Progenitor cell of endocrine pancreas (in vitro differentiated cells): ENCODE data around the gene TTLL3. TPM values are rescaled to one million over a fixed set of nuclear protein-coding genes. Genes with fewer than 3 reads are reported as not detected.

Experiments used
- DNase-seq: peaks from one replicate; pipeline ENCODE4 v3.0.0; 2021; ENCODE audit warnings: low spot score; ENCODE audit not compliant: unreplicated experiment
- H3K27ac Mint-ChIP-seq: 2 replicates; pipeline ENCODE4 v1.8.0; 2021; ENCODE audit warnings: mild to moderate bottlenecking, moderate library complexity, mixed read lengths
- H3K27me3 Mint-ChIP-seq: 2 replicates; pipeline ENCODE4 v1.8.0; 2021; ENCODE audit warnings: mixed read lengths
- H3K36me3 Mint-ChIP-seq: 2 replicates; pipeline ENCODE4 v1.8.0; 2022; ENCODE audit warnings: mixed read lengths; ENCODE audit not compliant: insufficient read depth
- H3K4me1 Mint-ChIP-seq: 2 replicates; pipeline ENCODE4 v1.8.0; 2021; ENCODE audit warnings: low read depth, mixed read lengths
- H3K4me3 Mint-ChIP-seq: 2 replicates; pipeline ENCODE4 v1.8.0; 2021; ENCODE audit warnings: low read depth, mild to moderate bottlenecking, moderate library complexity, mixed read lengths
- H3K9me3 Mint-ChIP-seq: 2 replicates; pipeline ENCODE4 v1.8.0; 2021; ENCODE audit warnings: low read depth, mixed read lengths
- total RNA-seq: library from RNA; stranded (reverse); gene quantifications from 2 replicates; pipeline ENCODE4 v1.2.1, GENCODE V29; 2021
- TF ChIP-seq, protein P1 (sequence below): fragments of 200-600 bp; sonication (generic); IDR thresholded peaks from one replicate; pipeline ENCODE4 v1.5.0; 2021; ENCODE audit warnings: antibody characterized with exemption, mild to moderate bottlenecking; ENCODE audit not compliant: unreplicated experiment

The TTLL3 gene
- total RNA-seq, 1 donor from 2014 or later: 51.6 TPM

DNA sequence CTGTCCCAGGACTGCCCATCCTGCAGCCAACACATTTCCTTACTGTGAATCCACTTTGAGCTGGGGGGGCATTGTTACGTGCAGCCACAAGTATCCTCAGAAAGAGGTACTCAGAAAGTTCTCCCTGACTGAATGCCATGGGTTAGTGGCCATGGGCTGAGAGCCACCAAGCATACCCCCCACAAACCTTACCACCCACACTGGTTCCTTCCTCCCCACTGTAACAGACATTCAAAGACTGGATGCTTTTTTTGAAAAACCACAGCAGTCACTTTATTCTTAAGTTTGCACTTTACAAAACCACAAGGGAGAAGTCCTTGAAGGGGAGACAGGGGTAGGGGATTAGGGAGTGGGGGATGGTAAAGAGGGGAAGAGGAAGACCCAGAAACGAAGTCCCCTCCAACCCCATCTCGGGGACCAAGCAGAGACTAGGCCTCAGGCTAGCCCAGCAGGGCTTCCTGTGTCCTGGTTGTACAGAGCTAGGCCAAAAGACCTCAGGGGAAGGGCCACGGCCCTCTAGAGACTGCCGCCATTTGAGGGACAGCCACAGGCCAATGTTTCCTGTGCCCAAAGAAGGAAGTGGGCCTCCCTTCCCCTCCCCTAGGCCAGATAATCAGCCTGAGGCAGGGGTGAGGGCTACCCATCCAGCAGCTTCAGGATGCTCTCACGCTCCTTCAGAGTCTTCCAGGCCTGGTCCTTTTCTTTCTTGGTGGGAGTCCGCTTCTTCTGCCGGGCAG, 30.2 kb upstream of the TTLL3 start:
- Mint-ChIP-seq H3K4me1 (no peaks in the 10 kb centered on the region), H3K27ac (no peak overlapping the region)
- TF ChIP-seq, protein P1, sequence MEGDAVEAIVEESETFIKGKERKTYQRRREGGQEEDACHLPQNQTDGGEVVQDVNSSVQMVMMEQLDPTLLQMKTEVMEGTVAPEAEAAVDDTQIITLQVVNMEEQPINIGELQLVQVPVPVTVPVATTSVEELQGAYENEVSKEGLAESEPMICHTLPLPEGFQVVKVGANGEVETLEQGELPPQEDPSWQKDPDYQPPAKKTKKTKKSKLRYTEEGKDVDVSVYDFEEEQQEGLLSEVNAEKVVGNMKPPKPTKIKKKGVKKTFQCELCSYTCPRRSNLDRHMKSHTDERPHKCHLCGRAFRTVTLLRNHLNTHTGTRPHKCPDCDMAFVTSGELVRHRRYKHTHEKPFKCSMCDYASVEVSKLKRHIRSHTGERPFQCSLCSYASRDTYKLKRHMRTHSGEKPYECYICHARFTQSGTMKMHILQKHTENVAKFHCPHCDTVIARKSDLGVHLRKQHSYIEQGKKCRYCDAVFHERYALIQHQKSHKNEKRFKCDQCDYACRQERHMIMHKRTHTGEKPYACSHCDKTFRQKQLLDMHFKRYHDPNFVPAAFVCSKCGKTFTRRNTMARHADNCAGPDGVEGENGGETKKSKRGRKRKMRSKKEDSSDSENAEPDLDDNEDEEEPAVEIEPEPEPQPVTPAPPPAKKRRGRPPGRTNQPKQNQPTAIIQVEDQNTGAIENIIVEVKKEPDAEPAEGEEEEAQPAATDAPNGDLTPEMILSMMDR: no peak

GRCh38 chr3:9780458-9780812, 29.6 kb upstream of the TTLL3 start:
- DNase-seq: no peak
- H3K27ac Mint-ChIP-seq: no peak overlapping the region
- H3K4me3 Mint-ChIP-seq: no peak overlapping the region
- H3K4me1 Mint-ChIP-seq: no peaks in the 10 kb centered on the region
- TF ChIP-seq, protein P1: no peak
- no peaks in the 10 kb centered on the region for H3K27me3 Mint-ChIP-seq
- no peaks in the 10 kb centered on the region for H3K9me3 Mint-ChIP-seq
- peaks cover 7% of the 10 kb centered on the region for H3K36me3 Mint-ChIP-seq

More for the DNA sequence above, 30.2 kb upstream of the TTLL3 start:
- no peak overlapping the region for H3K4me3 Mint-ChIP-seq
- H3K36me3 Mint-ChIP-seq: peaks cover 5% of the 10 kb centered on the region
- H3K27me3 Mint-ChIP-seq: no peaks in the 10 kb centered on the region
- no peaks in the 10 kb centered on the region for H3K9me3 Mint-ChIP-seq
- DNase-seq: no peak

- TF ChIP-seq, protein P1: no peak
- peaks cover 10% of the 10 kb centered on the region for H3K36me3 Mint-ChIP-seq
Observed at GRCh38 chr3:9780910-9781309, 29.2 kb upstream of the TTLL3 start.

GRCh38 chr3:9781551-9781950, 28.5 kb upstream of the TTLL3 start:
- no peak overlapping the region for H3K27ac Mint-ChIP-seq
- peaks cover 13% of the 10 kb centered on the region for H3K36me3 Mint-ChIP-seq
- no peaks in the 10 kb centered on the region for H3K27me3 Mint-ChIP-seq
- no peaks in the 10 kb centered on the region for H3K4me1 Mint-ChIP-seq
- TF ChIP-seq, protein P1: no peak
- no peak overlapping the region for H3K4me3 Mint-ChIP-seq
- no peaks in the 10 kb centered on the region for H3K9me3 Mint-ChIP-seq
- DNase-seq: no peak

More at GRCh38 chr3:9780910-9781309, 29.2 kb upstream of the TTLL3 start:
- H3K27ac Mint-ChIP-seq: no peak overlapping the region
- no peaks in the 10 kb centered on the region for H3K4me1 Mint-ChIP-seq
- no peak for DNase-seq
- no peaks in the 10 kb centered on the region for H3K9me3 Mint-ChIP-seq
- no peak overlapping the region for H3K4me3 Mint-ChIP-seq
- no peaks in the 10 kb centered on the region for H3K27me3 Mint-ChIP-seq

DNA sequence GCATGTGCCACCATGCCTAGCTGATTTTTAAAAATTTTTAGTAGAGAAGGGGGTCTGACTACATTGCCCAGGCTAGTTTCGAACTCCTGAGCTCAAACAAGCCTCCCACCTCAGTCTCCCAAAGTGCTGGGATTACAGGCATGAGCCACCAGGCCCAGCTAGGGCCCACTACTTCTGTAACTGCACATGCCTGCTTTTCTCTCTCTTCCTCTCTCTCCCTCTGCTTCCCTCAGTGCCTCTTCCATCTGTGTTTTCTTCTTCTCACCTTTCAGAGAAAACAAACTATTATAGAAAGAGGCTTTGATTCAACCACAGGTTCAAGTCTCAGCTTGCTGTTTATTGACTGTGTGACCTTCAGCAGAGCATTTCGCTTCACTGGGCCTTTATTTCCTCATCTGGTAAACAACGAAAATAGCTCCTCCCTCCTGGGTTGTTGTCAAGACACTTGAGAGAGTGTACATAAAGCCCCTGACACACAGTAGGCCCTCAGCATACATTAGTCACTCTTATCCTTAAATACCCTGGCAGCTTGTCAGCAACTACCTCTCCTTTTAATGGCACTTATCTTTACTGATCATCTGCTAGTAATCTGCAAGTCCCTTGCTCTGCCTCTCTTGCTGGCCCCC, 28.0 kb upstream of the TTLL3 start:
- Mint-ChIP-seq H3K9me3 (no peaks in the 10 kb centered on the region), H3K36me3 (peaks cover 17% of the 10 kb centered on the region), H3K27ac (no peak overlapping the region), H3K4me1 (no peaks in the 10 kb centered on the region), H3K27me3 (no peaks in the 10 kb centered on the region), H3K4me3 (no peak overlapping the region)
- no peak for DNase-seq
- TF ChIP-seq, protein P1: no peak
